Endodermal cell (in vitro differentiated cells): ENCODE data around the gene ST8SIA2. TPM values are rescaled to one million over a fixed set of nuclear protein-coding genes. Genes with fewer than 3 reads are reported as not detected.

Experiments used
- DNase-seq: peaks from one replicate; pipeline ENCODE4 v3.0.0-alpha.2; 2017
- H3K27ac ChIP-seq: 2 replicates; pipeline ENCODE4 v1.5.1; 2013; ENCODE audit warnings: mild to moderate bottlenecking, low read depth, low read length, moderate library complexity
- H3K27me3 ChIP-seq: 2 replicates; pipeline ENCODE4 v1.6.1; 2013; ENCODE audit warnings: mild to moderate bottlenecking, low read length, moderate library complexity; ENCODE audit not compliant: insufficient read depth, control insufficient read depth, poor library complexity, severe bottlenecking
- H3K36me3 ChIP-seq: 2 replicates; pipeline ENCODE4 v1.7.0; 2013; ENCODE audit warnings: mild to moderate bottlenecking, low read length, moderate library complexity; ENCODE audit not compliant: control insufficient read depth, insufficient read depth
- H3K4me1 ChIP-seq: one replicate; pipeline ENCODE4 v1.7.0; 2013; ENCODE audit warnings: low read length; ENCODE audit not compliant: control insufficient read depth, insufficient read depth
- H3K4me3 ChIP-seq: 2 replicates; pipeline ENCODE4 v1.5.1; 2013; ENCODE audit warnings: mild to moderate bottlenecking, low read length, moderate library complexity
- H3K9ac ChIP-seq: 2 replicates; pipeline ENCODE4 v1.6.1; 2013; ENCODE audit warnings: mild to moderate bottlenecking, low read length, moderate library complexity; ENCODE audit not compliant: poor library complexity, severe bottlenecking; ENCODE audit errors: extremely low read depth
- H3K9me3 ChIP-seq: 2 replicates; pipeline ENCODE4 v1.6.1; 2013; ENCODE audit warnings: mild to moderate bottlenecking, low read length, moderate library complexity; ENCODE audit not compliant: control insufficient read depth
- H3K27ac Mint-ChIP-seq: 2 replicates; pipeline ENCODE4 v1.8.0; 2020; ENCODE audit warnings: mixed read lengths
- H3K27me3 Mint-ChIP-seq: 2 replicates; pipeline ENCODE4 v1.8.0; 2021; ENCODE audit warnings: mild to moderate bottlenecking, mixed read lengths; ENCODE audit not compliant: insufficient read depth
- H3K36me3 Mint-ChIP-seq: 2 replicates; pipeline ENCODE4 v1.8.0; 2020; ENCODE audit warnings: low read depth, mixed read lengths
- H3K4me1 Mint-ChIP-seq: 2 replicates; pipeline ENCODE4 v1.8.0; 2020; ENCODE audit warnings: mixed read lengths
- H3K4me3 Mint-ChIP-seq: 2 replicates; pipeline ENCODE4 v1.8.0; 2020; ENCODE audit warnings: mild to moderate bottlenecking, moderate library complexity, mixed read lengths
- H3K9me3 Mint-ChIP-seq: 2 replicates; pipeline ENCODE4 v1.8.0; 2020; ENCODE audit warnings: mild to moderate bottlenecking, mixed read lengths
- WGBS, 2 experiments: methylation state at CpG; one replicate each; pipeline versions ENCODE4 v1.1.5 to v1.1.7; 2013; ENCODE audit warnings: missing lambda C conversion rate in 2 of 2, mixed read lengths in 1 of 2; ENCODE audit not compliant: insufficient coverage in 1 of 2, insufficient read length in 1 of 2; 5-methylcytosine and 5-hydroxymethylcytosine counted together
- total RNA-seq, 2 donors: library from RNA; stranded (reverse); fragmentation: NEBNext Ultra II Directional in 1 of 2; extraction: Animal tissue kit (Norgen Biotek cat#: 25700) in 1 of 2; gene quantifications; 2 replicates in 1 of 2; 3 replicates in 1 of 2; pipeline ENCODE4 v1.2.1, GENCODE V29; 2021
- TF ChIP-seq, protein P1 (sequence below): fragments of 200-600 bp; sonication (generic); conservative IDR thresholded peaks from 2 replicates; pipeline ENCODE4 v1.5.0; 2021; ENCODE audit warnings: antibody characterized with exemption, mild to moderate bottlenecking

The ST8SIA2 gene
- total RNA-seq, 2 donors from 2014 or later = 8.1 to 8.9 TPM

DNA sequence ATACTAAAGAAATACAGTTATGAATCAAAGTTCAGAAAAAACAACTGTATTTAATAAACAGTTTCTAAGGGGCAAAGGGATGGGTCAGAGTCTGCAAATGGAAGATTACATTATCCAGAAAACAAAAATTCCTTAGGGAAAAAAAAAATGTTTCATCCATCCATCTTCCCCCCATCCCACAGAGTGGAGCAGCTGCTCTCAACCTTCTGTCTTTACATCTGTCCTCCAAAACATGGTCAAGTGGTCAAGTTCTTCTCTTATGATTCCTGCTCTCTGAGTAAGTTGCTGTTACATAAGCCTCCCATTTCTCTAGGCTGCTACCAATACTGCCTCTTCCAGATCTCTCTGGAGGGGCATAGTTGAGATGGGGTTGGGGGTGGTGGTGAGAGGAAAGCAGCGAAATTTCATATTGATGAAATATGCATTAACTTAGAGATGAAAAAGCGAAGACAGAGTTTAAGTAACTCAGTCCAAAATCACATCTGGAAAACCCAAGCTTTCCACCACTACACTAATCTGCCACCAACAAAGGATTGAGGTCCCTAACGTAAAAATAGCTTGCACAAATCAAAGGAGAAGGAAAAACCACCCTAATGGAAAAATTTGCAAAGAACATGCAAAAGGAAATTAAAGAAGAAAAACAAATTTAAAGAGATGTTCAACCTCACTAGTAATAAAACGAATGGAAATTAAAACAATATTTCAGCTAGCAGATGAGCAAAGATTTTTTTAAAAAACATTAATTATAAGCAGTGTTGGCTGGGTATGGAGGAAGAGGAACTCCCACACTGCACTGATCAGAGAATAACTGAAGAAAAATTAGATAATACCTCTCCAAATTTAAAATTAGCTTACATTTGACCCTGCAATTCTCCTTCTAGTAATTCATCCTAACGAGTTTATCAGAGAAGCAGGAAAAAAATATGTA, 109.5 kb downstream of the ST8SIA2 start:
- no peak overlapping the region for H3K27ac ChIP-seq
- Mint-ChIP-seq H3K27me3 (peaks cover 6% of the 10 kb centered on the region), H3K4me3 (no peak overlapping the region), H3K36me3 (peaks cover 5% of the 10 kb centered on the region), H3K4me1 (peaks cover 29% of the 10 kb centered on the region), H3K9me3 (peaks cover 22% of the 10 kb centered on the region), H3K27ac (no peak overlapping the region)
- DNase-seq = no peak
- TF ChIP-seq, protein P1, sequence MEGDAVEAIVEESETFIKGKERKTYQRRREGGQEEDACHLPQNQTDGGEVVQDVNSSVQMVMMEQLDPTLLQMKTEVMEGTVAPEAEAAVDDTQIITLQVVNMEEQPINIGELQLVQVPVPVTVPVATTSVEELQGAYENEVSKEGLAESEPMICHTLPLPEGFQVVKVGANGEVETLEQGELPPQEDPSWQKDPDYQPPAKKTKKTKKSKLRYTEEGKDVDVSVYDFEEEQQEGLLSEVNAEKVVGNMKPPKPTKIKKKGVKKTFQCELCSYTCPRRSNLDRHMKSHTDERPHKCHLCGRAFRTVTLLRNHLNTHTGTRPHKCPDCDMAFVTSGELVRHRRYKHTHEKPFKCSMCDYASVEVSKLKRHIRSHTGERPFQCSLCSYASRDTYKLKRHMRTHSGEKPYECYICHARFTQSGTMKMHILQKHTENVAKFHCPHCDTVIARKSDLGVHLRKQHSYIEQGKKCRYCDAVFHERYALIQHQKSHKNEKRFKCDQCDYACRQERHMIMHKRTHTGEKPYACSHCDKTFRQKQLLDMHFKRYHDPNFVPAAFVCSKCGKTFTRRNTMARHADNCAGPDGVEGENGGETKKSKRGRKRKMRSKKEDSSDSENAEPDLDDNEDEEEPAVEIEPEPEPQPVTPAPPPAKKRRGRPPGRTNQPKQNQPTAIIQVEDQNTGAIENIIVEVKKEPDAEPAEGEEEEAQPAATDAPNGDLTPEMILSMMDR = no peak
- no peaks in the 10 kb centered on the region for H3K27me3 ChIP-seq
- H3K36me3 ChIP-seq = no peaks in the 10 kb centered on the region
- peaks cover 20% of the 10 kb centered on the region for H3K9me3 ChIP-seq
- H3K9ac ChIP-seq = no peak overlapping the region
- H3K4me3 ChIP-seq = no peak overlapping the region
- whole genome bisulfite sequencing, 2 experiments = 86% methylated on average over 4 of the region's 5 CpGs; no CpG with 5 or more reads in 1 of the 2 experiments
- peaks cover 7% of the 10 kb centered on the region for H3K4me1 ChIP-seq

DNA sequence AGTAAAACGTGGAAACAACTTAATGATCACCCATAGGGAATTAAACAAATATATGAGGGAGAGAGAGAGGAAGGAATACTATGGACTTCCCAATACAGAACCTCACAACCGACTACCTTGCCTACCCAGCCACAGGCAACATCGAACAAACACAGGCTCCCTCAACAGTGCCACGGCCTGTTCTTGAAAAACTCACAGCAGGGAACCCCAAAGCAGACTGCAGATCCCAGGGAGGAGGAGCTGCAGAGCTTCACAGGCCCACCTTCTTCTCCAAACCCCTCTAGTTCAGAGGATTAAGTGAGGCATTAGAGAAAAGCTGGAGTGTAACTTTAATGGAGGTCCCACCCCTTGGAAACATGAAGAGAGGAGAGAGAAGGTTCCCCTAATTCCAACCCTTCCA, 110.2 kb downstream of the ST8SIA2 start:
- Histone ChIP-seq H3K9me3 (peaks cover 25% of the 10 kb centered on the region), H3K36me3 (no peaks in the 10 kb centered on the region), H3K27me3 (no peaks in the 10 kb centered on the region), H3K9ac (no peak overlapping the region), H3K27ac (no peak overlapping the region), H3K4me1 (peaks cover 7% of the 10 kb centered on the region), H3K4me3 (no peak overlapping the region)
- peak; percentile 61 for DNase-seq
- peaks cover 6% of the 10 kb centered on the region for H3K27me3 Mint-ChIP-seq
- TF ChIP-seq, protein P1 = no peak
- peaks cover 29% of the 10 kb centered on the region for H3K4me1 Mint-ChIP-seq
- H3K36me3 Mint-ChIP-seq = peaks cover 5% of the 10 kb centered on the region
- peaks cover 26% of the 10 kb centered on the region for H3K9me3 Mint-ChIP-seq
- H3K4me3 Mint-ChIP-seq = no peak overlapping the region
- 51% methylated on average over 3 of the region's 4 CpGs; no CpG with 5 or more reads in 1 of the 2 experiments for WGBS, 2 experiments
- peak overlapping the region; percentile 26 for H3K27ac Mint-ChIP-seq

DNA sequence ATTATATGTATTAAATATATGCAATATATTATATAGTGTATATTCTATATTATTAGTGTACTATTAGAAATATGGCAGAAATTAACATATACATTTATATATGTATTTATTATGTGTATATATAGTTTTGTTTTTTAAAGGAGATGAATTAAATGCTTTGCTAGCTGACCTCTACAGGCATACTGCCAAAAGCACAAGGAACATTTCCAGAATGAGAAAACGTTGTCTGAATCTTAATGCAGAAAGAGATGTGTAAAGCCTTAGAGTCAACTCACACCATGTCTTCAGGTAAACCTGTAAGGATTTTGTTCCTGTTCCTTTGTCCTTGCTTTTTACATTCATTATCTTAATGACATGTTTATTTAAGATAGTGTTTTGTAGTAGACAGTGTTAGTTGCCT, 111.9 kb downstream of the ST8SIA2 start:
- H3K36me3 ChIP-seq = no peaks in the 10 kb centered on the region
- no peaks in the 10 kb centered on the region for H3K27me3 ChIP-seq
- peaks cover 40% of the 10 kb centered on the region for H3K9me3 ChIP-seq
- no peak overlapping the region for H3K9ac ChIP-seq
- Mint-ChIP-seq H3K4me1 (peaks cover 20% of the 10 kb centered on the region), H3K4me3 (no peak overlapping the region), H3K9me3 (peaks cover 42% of the 10 kb centered on the region), H3K27me3 (peaks cover 6% of the 10 kb centered on the region), H3K36me3 (peaks cover 10% of the 10 kb centered on the region), H3K27ac (no peak overlapping the region)
- no peak overlapping the region for H3K4me3 ChIP-seq
- TF ChIP-seq, protein P1 = no peak
- DNase-seq = no peak
- 67 to 100% methylated on average over 1 of the region's 1 CpG for WGBS, 2 experiments
- H3K27ac ChIP-seq = no peak overlapping the region
- H3K4me1 ChIP-seq = peaks cover 7% of the 10 kb centered on the region
